ENCODE results near the gene SND1. TPM values are rescaled to one million over a fixed set of nuclear protein-coding genes. Genes with fewer than 3 reads are reported as not detected.

The SND1 gene
- total and polyA plus RNA-seq, 4 donors: 50.3 to 150 (median 105) TPM

GRCh38 chr7:127848241-127848640 lies 196.2 kb downstream of the SND1 start:
- H3K4me1 ChIP-seq (ENCODE audit: control insufficient read depth in 1 of 2, insufficient read depth in 2 of 2, low read length in 2 of 2): peaks cover 0 to 2% of the 10 kb centered on the region in 2 donors
- no peaks in the 10 kb centered on the region for H3K9me3 ChIP-seq (ENCODE audit: control insufficient read depth, low read length)
- no peak overlapping the region for H3K27ac ChIP-seq (ENCODE audit: low read depth in 1 of 2, low read length in 2 of 2)
- no peak overlapping the region for H3K4me3 ChIP-seq (ENCODE audit: low read length in 2 of 2)
- 97 to 98% methylated on average over 2 of the region's 2 CpGs for WGBS, 2 donors
- intact Hi-C loops (cut with DNase I): no loop called here
- ATAC-seq (ENCODE audit: low FRiP score) (no peak), DNase-seq (no peak)
- peaks cover 0 to 5% of the 10 kb centered on the region in 2 donors for H3K36me3 ChIP-seq (ENCODE audit: control insufficient read depth in 1 of 2, insufficient read depth in 2 of 2, low read length in 1 of 2)
- H3K27me3 ChIP-seq (ENCODE audit: control insufficient read depth in 1 of 2, insufficient read depth in 2 of 2, low read length in 1 of 2): no peaks in the 10 kb centered on the region

- Histone ChIP-seq H3K4me1 (ENCODE audit: control insufficient read depth in 1 of 2, insufficient read depth in 2 of 2, low read length in 2 of 2) (no peaks in the 10 kb centered on the region), H3K9me3 (ENCODE audit: control insufficient read depth, low read length) (no peaks in the 10 kb centered on the region), H3K36me3 (ENCODE audit: control insufficient read depth in 1 of 2, insufficient read depth in 2 of 2, low read length in 1 of 2) (peaks cover 0 to 5% of the 10 kb centered on the region in 2 donors), H3K4me3 (ENCODE audit: low read length in 2 of 2) (no peak overlapping the region), H3K27me3 (ENCODE audit: control insufficient read depth in 1 of 2, insufficient read depth in 2 of 2, low read length in 1 of 2) (no peaks in the 10 kb centered on the region), H3K27ac (ENCODE audit: low read depth in 1 of 2, low read length in 2 of 2) (no peak overlapping the region)
- DNase-seq (no peak), ATAC-seq (ENCODE audit: low FRiP score) (no peak)
- WGBS, 2 donors: 86 to 92% methylated on average over 3 of the region's 3 CpGs
- intact Hi-C loops (cut with DNase I): no loop called here
Observed at GRCh38 chr7:127850195-127850594, 198.2 kb downstream of the SND1 start.

DNA sequence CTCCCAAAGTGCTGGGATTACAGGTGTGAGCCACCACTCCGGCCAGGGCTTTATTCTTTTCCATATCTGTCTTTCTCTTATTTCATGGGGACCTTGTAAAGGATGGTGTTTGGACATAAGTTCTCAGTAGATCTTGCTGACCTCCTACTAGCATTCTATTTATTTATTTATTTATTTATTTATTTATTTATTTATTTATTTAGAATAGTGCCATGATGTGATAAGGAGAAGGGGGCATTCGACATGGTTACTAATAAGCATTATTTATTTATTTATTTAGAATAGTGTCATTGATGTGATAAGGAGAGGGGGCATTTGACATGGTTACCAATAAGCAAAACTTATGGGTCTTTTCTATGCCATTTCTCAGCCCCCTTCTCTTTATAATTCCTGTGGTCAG lies 202.4 kb downstream of the SND1 start:
- ATAC-seq (ENCODE audit: low FRiP score): no peak
- H3K4me1 ChIP-seq (ENCODE audit: control insufficient read depth in 1 of 2, insufficient read depth in 2 of 2, low read length in 2 of 2): peaks cover 0 to 6% of the 10 kb centered on the region in 2 donors
- no peak for DNase-seq
- H3K36me3 ChIP-seq (ENCODE audit: control insufficient read depth in 1 of 2, insufficient read depth in 2 of 2, low read length in 1 of 2): peaks cover 0 to 5% of the 10 kb centered on the region in 2 donors
- no peak overlapping the region for H3K27ac ChIP-seq (ENCODE audit: low read depth in 1 of 2, low read length in 2 of 2)
- H3K27me3 ChIP-seq (ENCODE audit: control insufficient read depth in 1 of 2, insufficient read depth in 2 of 2, low read length in 1 of 2): no peaks in the 10 kb centered on the region
- no peaks in the 10 kb centered on the region for H3K9me3 ChIP-seq (ENCODE audit: control insufficient read depth, low read length)
- H3K4me3 ChIP-seq (ENCODE audit: low read length in 2 of 2): no peak overlapping the region
- WGBS, 2 donors: 90 to 99% methylated on average over 2 of the region's 2 CpGs
- intact Hi-C loops (cut with DNase I): no loop called here

- 94 to 98% methylated on average over 4 of the region's 4 CpGs for WGBS, 2 donors
- no peak overlapping the region for H3K4me3 ChIP-seq (ENCODE audit: low read length in 2 of 2)
- DNase-seq (no peak), ATAC-seq (ENCODE audit: low FRiP score) (no peak)
- H3K27me3 ChIP-seq (ENCODE audit: control insufficient read depth in 1 of 2, insufficient read depth in 2 of 2, low read length in 1 of 2): no peaks in the 10 kb centered on the region
- H3K27ac ChIP-seq (ENCODE audit: low read depth in 1 of 2, low read length in 2 of 2): no peak overlapping the region
- H3K36me3 ChIP-seq (ENCODE audit: control insufficient read depth in 1 of 2, insufficient read depth in 2 of 2, low read length in 1 of 2): no peaks in the 10 kb centered on the region
- H3K9me3 ChIP-seq (ENCODE audit: control insufficient read depth, low read length): no peaks in the 10 kb centered on the region
- H3K4me1 ChIP-seq (ENCODE audit: control insufficient read depth in 1 of 2, insufficient read depth in 2 of 2, low read length in 2 of 2): peaks cover 0 to 6% of the 10 kb centered on the region in 2 donors
- intact Hi-C loops (cut with DNase I): no loop called here
Observed at GRCh38 chr7:127857464-127857841, 205.5 kb downstream of the SND1 start.

GRCh38 chr7:127858091-127858914 lies 206.3 kb downstream of the SND1 start:
- DNase-seq: peak; percentile 42 to 70
- Histone ChIP-seq H3K4me1 (ENCODE audit: control insufficient read depth in 1 of 2, insufficient read depth in 2 of 2, low read length in 2 of 2) (peaks cover 0 to 6% of the 10 kb centered on the region in 2 donors), H3K4me3 (ENCODE audit: low read length in 2 of 2) (no peak overlapping the region), H3K9me3 (ENCODE audit: control insufficient read depth, low read length) (no peaks in the 10 kb centered on the region), H3K27ac (ENCODE audit: low read depth in 1 of 2, low read length in 2 of 2) (no peak overlapping the region), H3K27me3 (ENCODE audit: control insufficient read depth in 1 of 2, insufficient read depth in 2 of 2, low read length in 1 of 2) (no peaks in the 10 kb centered on the region), H3K36me3 (ENCODE audit: control insufficient read depth in 1 of 2, insufficient read depth in 2 of 2, low read length in 1 of 2) (no peaks in the 10 kb centered on the region)
- intact Hi-C loops (cut with DNase I): no loop called here
- 74 to 82% methylated on average over 13 to 14 of the region's 14 CpGs for WGBS, 2 donors
- ATAC-seq (ENCODE audit: low FRiP score): no peak

GRCh38 chr7:127858915-127859189 lies 206.9 kb downstream of the SND1 start:
- intact Hi-C loops (cut with DNase I): no loop called here
- ATAC-seq (ENCODE audit: low FRiP score): no peak

GRCh38 chr7:127859330-127859729 lies 207.3 kb downstream of the SND1 start:
- no peak for DNase-seq
- H3K4me3 ChIP-seq (ENCODE audit: low read length in 2 of 2): no peak overlapping the region
- no peaks in the 10 kb centered on the region for H3K36me3 ChIP-seq (ENCODE audit: control insufficient read depth in 1 of 2, insufficient read depth in 2 of 2, low read length in 1 of 2)
- peaks cover 0 to 6% of the 10 kb centered on the region in 2 donors for H3K4me1 ChIP-seq (ENCODE audit: control insufficient read depth in 1 of 2, insufficient read depth in 2 of 2, low read length in 2 of 2)
- H3K9me3 ChIP-seq (ENCODE audit: control insufficient read depth, low read length): no peaks in the 10 kb centered on the region
- intact Hi-C loops (cut with DNase I): no loop called here
- H3K27ac ChIP-seq (ENCODE audit: low read depth in 1 of 2, low read length in 2 of 2): no peak overlapping the region
- 0% methylated on average over 1 of the region's 1 CpG for WGBS, 2 donors
- no peak for ATAC-seq (ENCODE audit: low FRiP score)
- H3K27me3 ChIP-seq (ENCODE audit: control insufficient read depth in 1 of 2, insufficient read depth in 2 of 2, low read length in 1 of 2): no peaks in the 10 kb centered on the region

More at GRCh38 chr7:127858915-127859189, 206.9 kb downstream of the SND1 start:
- Histone ChIP-seq H3K27ac (ENCODE audit: low read depth in 1 of 2, low read length in 2 of 2) (no peak overlapping the region), H3K9me3 (ENCODE audit: control insufficient read depth, low read length) (no peaks in the 10 kb centered on the region), H3K4me1 (ENCODE audit: control insufficient read depth in 1 of 2, insufficient read depth in 2 of 2, low read length in 2 of 2) (peaks cover 0 to 6% of the 10 kb centered on the region in 2 donors), H3K36me3 (ENCODE audit: control insufficient read depth in 1 of 2, insufficient read depth in 2 of 2, low read length in 1 of 2) (no peaks in the 10 kb centered on the region), H3K27me3 (ENCODE audit: control insufficient read depth in 1 of 2, insufficient read depth in 2 of 2, low read length in 1 of 2) (no peaks in the 10 kb centered on the region), H3K4me3 (ENCODE audit: low read length in 2 of 2) (no peak overlapping the region)
- WGBS, 2 donors: 28 to 41% methylated on average over 1 of the region's 1 CpG
- no peak for DNase-seq

GRCh38 chr7:127862525-127862924 lies 210.5 kb downstream of the SND1 start:
- WGBS, 2 donors: 84 to 88% methylated on average over 5 of the region's 5 CpGs
- Histone ChIP-seq H3K36me3 (ENCODE audit: control insufficient read depth in 1 of 2, insufficient read depth in 2 of 2, low read length in 1 of 2) (no peaks in the 10 kb centered on the region), H3K9me3 (ENCODE audit: control insufficient read depth, low read length) (no peaks in the 10 kb centered on the region), H3K27me3 (ENCODE audit: control insufficient read depth in 1 of 2, insufficient read depth in 2 of 2, low read length in 1 of 2) (no peaks in the 10 kb centered on the region), H3K4me3 (ENCODE audit: low read length in 2 of 2) (no peak overlapping the region), H3K27ac (ENCODE audit: low read depth in 1 of 2, low read length in 2 of 2) (no peak overlapping the region), H3K4me1 (ENCODE audit: control insufficient read depth in 1 of 2, insufficient read depth in 2 of 2, low read length in 2 of 2) (peaks cover 0 to 6% of the 10 kb centered on the region in 2 donors)
- DNase-seq: no peak
- ATAC-seq (ENCODE audit: low FRiP score): no peak
- intact Hi-C loops (cut with DNase I): no loop called here

DNA sequence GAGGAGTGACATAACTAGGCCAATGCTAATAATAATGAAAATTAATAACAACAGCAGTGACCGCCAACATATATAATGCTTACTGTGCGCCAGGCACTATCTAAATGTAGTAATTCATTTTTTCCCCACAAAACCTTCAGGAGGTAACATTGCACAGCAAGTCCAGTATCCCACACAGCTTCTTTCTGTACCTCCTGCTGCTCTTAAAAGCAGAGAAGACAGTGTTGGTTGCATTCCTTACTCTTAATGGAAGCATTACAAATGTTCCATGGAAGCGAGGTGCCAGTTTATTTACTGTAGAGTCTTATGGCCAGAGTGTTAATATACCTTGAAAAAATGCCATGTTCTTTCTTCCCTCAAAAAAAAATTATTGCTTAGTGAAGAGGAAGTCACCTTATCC lies 211.1 kb downstream of the SND1 start:
- no peak overlapping the region for H3K27ac ChIP-seq (ENCODE audit: low read depth in 1 of 2, low read length in 2 of 2)
- DNase-seq: no peak
- H3K36me3 ChIP-seq (ENCODE audit: control insufficient read depth in 1 of 2, insufficient read depth in 2 of 2, low read length in 1 of 2): no peaks in the 10 kb centered on the region
- whole genome bisulfite sequencing, 2 donors: 94 to 95% methylated on average over 3 of the region's 3 CpGs
- H3K4me1 ChIP-seq (ENCODE audit: control insufficient read depth in 1 of 2, insufficient read depth in 2 of 2, low read length in 2 of 2): peaks cover 0 to 5% of the 10 kb centered on the region in 2 donors
- H3K4me3 ChIP-seq (ENCODE audit: low read length in 2 of 2): no peak overlapping the region
- H3K27me3 ChIP-seq (ENCODE audit: control insufficient read depth in 1 of 2, insufficient read depth in 2 of 2, low read length in 1 of 2): no peaks in the 10 kb centered on the region
- intact Hi-C loops (cut with DNase I): no loop called here
- no peaks in the 10 kb centered on the region for H3K9me3 ChIP-seq (ENCODE audit: control insufficient read depth, low read length)
- no peak for ATAC-seq (ENCODE audit: low FRiP score)
